BLaER1 treated with 17β-estradiol and CSF1 and Interleukin-3, amounts not matched to agents 10 nM and 100 nM (cell line): ENCODE measurements around the gene CTNNA3.

Source experiments
- H3K27ac ChIP-seq, 11 experiments: shearing (Covaris generic); formaldehyde crosslinking; 2 replicates each; pipeline ENCODE4 v1.8.1; 2022
- H3K27me3 ChIP-seq, 11 experiments: shearing (Covaris generic); formaldehyde crosslinking; 2 replicates each; pipeline ENCODE4 v1.8.1; 2022
- H3K36me3 ChIP-seq, 11 experiments: shearing (Covaris generic); formaldehyde crosslinking; 2 replicates each; pipeline ENCODE4 v1.8.1; 2022
- H3K4me1 ChIP-seq, 10 experiments: shearing (Covaris generic); formaldehyde crosslinking; 2 replicates each; pipeline ENCODE4 v1.8.1; 2022
- H3K4me2 ChIP-seq, 11 experiments: shearing (Covaris generic); formaldehyde crosslinking; 2 replicates each; pipeline ENCODE4 v1.8.1; 2022
- H3K4me3 ChIP-seq, 10 experiments: shearing (Covaris generic); formaldehyde crosslinking; 2 replicates each; pipeline ENCODE4 v1.8.1; 2022
- H3K9ac ChIP-seq, 11 experiments: shearing (Covaris generic); formaldehyde crosslinking; 2 replicates each; pipeline ENCODE4 v1.8.1; 2022
- H3K9me3 ChIP-seq, 11 experiments: shearing (Covaris generic); formaldehyde crosslinking; replicated peaks in 1 of 11; 2 replicates each; pipeline ENCODE4 v1.8.1; 2022
- H4K20me1 ChIP-seq, 11 experiments: shearing (Covaris generic); formaldehyde crosslinking; 2 replicates each; pipeline ENCODE4 v1.8.1; 2022
- Cebpa-rat ChIP-seq, 11 experiments: shearing (Covaris generic); IDR thresholded peaks; 2 replicates each; pipeline ENCODE4 v1.8.1; 2022

Gene CTNNA3

DNA sequence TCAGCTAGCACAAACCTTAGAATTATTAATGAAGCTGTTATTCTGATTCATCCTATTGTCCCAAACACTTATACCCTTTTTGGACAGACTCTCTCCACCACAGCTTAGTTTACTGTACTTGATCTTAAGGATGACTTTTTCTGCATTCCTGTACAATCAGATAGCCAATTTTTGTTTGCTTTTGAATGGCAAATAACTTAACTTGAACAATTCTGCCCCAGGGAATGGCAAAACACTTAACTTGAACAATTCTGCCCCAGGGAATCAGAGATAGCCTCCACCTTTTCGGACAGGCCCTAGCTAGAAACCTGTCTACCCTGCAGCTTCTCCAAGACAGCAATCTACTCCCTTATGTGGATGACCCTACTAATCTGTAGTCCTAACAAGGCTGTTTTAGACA, 1438.2 kb downstream of the CTNNA3 start:
- H3K36me3 ChIP-seq, result no peaks in the 10 kb centered on the region
- H3K9ac ChIP-seq, result no peak overlapping the region
- no peaks in the 10 kb centered on the region for H4K20me1 ChIP-seq
- H3K9me3 ChIP-seq, result peaks cover 7 to 27% (median 21%) of the 10 kb centered on the region in 11 experiments; a peak in 19 of 22 replicates
- no peak overlapping the region for H3K27ac ChIP-seq
- no peaks in the 10 kb centered on the region for H3K27me3 ChIP-seq
- H3K4me3 ChIP-seq, result no peak overlapping the region
- H3K4me1 ChIP-seq, result peaks cover 0 to 14% (median 0%) of the 10 kb centered on the region in 10 experiments; a peak in 3 of 20 replicates
- TF ChIP-seq Cebpa-rat (IDR thresholded peaks at IDR 0.05), result no peak
- no peak overlapping the region for H3K4me2 ChIP-seq

- H3K27ac ChIP-seq, result no peak overlapping the region
- H3K4me1 ChIP-seq, result no peaks in the 10 kb centered on the region
- H3K4me2 ChIP-seq, result no peak overlapping the region
- H3K4me3 ChIP-seq, result no peak overlapping the region
- H4K20me1 ChIP-seq, result no peaks in the 10 kb centered on the region
- no peak overlapping the region for H3K9ac ChIP-seq
- no peaks in the 10 kb centered on the region for H3K27me3 ChIP-seq
- TF ChIP-seq Cebpa-rat (IDR thresholded peaks at IDR 0.05), result no peak
- peaks cover 4 to 24% (median 11%) of the 10 kb centered on the region in 11 experiments; a peak in 18 of 22 replicates for H3K9me3 ChIP-seq
- H3K36me3 ChIP-seq, result no peaks in the 10 kb centered on the region
Observed at GRCh38 chr10:66252986-66253385, 1443.0 kb downstream of the CTNNA3 start.

DNA sequence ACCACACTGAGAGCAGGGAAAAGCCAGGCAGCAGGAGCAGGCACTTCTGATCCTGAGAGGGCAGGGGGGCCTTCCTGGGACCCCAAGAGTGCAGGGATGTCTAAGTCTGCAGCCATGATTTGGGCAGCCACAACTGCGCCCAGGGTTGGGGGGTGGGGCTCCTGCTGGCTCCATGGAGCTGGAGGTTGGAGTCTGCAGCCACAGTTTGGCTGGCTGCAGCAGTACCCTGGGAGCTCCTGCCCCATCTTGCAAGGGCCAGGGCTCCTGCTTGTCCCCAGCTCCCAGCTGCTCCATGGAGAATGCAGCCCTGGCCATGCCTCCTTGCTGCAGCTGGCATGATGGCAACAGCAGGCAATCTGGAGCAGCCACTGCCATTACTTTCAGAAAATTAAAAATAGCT, 1449.8 kb downstream of the CTNNA3 start:
- Histone ChIP-seq H3K9me3 (peaks cover 10 to 32% (median 20%) of the 10 kb centered on the region in 11 experiments; a peak in 19 of 22 replicates), H3K27ac (no peak overlapping the region), H3K27me3 (no peaks in the 10 kb centered on the region), H3K4me3 (no peak overlapping the region), H4K20me1 (no peaks in the 10 kb centered on the region), H3K36me3 (no peaks in the 10 kb centered on the region), H3K9ac (no peak overlapping the region), H3K4me2 (no peak overlapping the region), H3K4me1 (no peaks in the 10 kb centered on the region)
- no peak for TF ChIP-seq Cebpa-rat (IDR thresholded peaks at IDR 0.05)

DNA sequence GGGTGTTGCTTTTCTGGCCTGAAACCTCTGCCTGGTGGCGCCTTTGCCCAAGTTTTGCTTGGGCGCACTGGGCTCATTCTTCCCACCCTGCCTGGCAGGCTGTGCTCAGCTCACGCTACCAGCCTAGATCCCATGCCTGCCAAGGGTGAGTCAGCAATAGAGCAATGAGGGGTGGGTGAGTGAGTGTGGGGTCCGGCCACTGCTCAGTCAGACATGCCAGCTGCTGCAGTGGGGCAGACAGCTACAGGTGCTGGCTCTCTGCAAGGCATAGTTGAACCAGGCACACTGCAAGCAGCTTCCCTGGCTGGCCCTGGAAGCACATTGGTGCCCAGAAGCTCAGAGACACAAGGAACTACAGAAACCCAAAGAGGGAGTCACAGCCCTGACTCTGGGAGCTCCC, 1451.0 kb downstream of the CTNNA3 start:
- Histone ChIP-seq H3K27ac (no peak overlapping the region), H3K27me3 (no peaks in the 10 kb centered on the region), H3K9me3 (peaks cover 10 to 32% (median 20%) of the 10 kb centered on the region in 11 experiments; a peak in 19 of 22 replicates), H3K4me2 (no peak overlapping the region), H3K36me3 (no peaks in the 10 kb centered on the region), H3K9ac (no peak overlapping the region), H3K4me3 (no peak overlapping the region), H3K4me1 (no peaks in the 10 kb centered on the region), H4K20me1 (no peaks in the 10 kb centered on the region)
- TF ChIP-seq Cebpa-rat (IDR thresholded peaks at IDR 0.05), result no peak

- H3K36me3 ChIP-seq, result no peaks in the 10 kb centered on the region
- H3K4me1 ChIP-seq, result no peaks in the 10 kb centered on the region
- TF ChIP-seq Cebpa-rat (IDR thresholded peaks at IDR 0.05), result no peak
- no peaks in the 10 kb centered on the region for H4K20me1 ChIP-seq
- H3K9ac ChIP-seq, result no peak overlapping the region
- H3K27ac ChIP-seq, result no peak overlapping the region
- H3K27me3 ChIP-seq, result no peaks in the 10 kb centered on the region
- peaks cover 10 to 27% (median 15%) of the 10 kb centered on the region in 11 experiments; a peak in 18 of 22 replicates for H3K9me3 ChIP-seq
- no peak overlapping the region for H3K4me3 ChIP-seq
- H3K4me2 ChIP-seq, result no peak overlapping the region
Observed at GRCh38 chr10:66242885-66243284, 1453.1 kb downstream of the CTNNA3 start.

- H3K36me3 ChIP-seq, result no peaks in the 10 kb centered on the region
- no peaks in the 10 kb centered on the region for H3K27me3 ChIP-seq
- no peak overlapping the region for H3K27ac ChIP-seq
- no peak for TF ChIP-seq Cebpa-rat (IDR thresholded peaks at IDR 0.05)
- H3K9ac ChIP-seq, result no peak overlapping the region
- no peak overlapping the region for H3K4me3 ChIP-seq
- H3K9me3 ChIP-seq, result no peaks in the 10 kb centered on the region
- H3K4me1 ChIP-seq, result no peaks in the 10 kb centered on the region
- H3K4me2 ChIP-seq, result no peak overlapping the region
- H4K20me1 ChIP-seq, result no peaks in the 10 kb centered on the region
Observed at GRCh38 chr10:66239062-66239461, 1456.9 kb downstream of the CTNNA3 start.

DNA sequence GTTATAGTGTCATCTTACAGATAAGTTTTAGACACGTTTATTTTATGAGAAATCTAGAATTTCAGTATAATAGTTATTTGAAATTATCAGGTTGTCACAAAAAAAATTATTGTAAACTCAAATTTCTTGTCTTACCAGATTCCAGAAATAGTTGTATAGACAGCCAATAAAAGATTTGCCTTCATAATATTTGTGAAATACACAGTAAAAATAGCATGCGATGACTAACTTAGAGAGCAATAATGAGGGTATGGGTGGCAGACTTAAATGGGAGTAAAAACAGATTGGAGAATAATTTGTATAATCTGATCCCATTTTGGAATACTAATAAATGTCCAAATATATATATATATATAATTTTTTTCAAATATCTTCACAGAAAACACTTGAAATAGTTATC, 1457.7 kb downstream of the CTNNA3 start:
- H3K4me1 ChIP-seq, result no peaks in the 10 kb centered on the region
- H3K4me2 ChIP-seq, result no peak overlapping the region
- no peaks in the 10 kb centered on the region for H3K9me3 ChIP-seq
- no peak overlapping the region for H3K27ac ChIP-seq
- H3K4me3 ChIP-seq, result no peak overlapping the region
- TF ChIP-seq Cebpa-rat (IDR thresholded peaks at IDR 0.05), result no peak
- no peaks in the 10 kb centered on the region for H3K36me3 ChIP-seq
- no peak overlapping the region for H3K9ac ChIP-seq
- H3K27me3 ChIP-seq, result no peaks in the 10 kb centered on the region
- no peaks in the 10 kb centered on the region for H4K20me1 ChIP-seq

DNA sequence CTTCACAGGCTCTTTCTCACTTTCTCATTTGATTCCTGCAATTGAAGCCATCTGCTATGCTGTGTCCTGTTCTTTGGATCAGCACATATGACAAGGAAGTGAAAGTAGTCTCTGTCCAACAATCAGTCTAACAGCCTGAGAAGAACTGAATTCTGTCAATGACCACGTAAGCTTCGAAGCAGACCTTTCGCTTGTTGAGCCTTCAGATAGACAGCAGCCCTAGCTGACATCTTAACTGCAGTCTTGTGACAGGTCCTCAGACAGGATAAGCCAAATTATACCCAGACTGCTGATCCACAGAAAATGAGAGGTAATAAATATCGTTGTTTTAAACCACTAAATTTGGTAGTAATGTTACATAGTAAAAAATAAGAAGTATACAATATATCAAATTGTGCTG, 1461.1 kb downstream of the CTNNA3 start:
- H3K27ac ChIP-seq, result no peak overlapping the region
- no peak overlapping the region for H3K9ac ChIP-seq
- peaks cover 6 to 12% (median 9%) of the 10 kb centered on the region in 11 experiments; a peak in 15 of 22 replicates for H3K9me3 ChIP-seq
- no peaks in the 10 kb centered on the region for H3K27me3 ChIP-seq
- no peaks in the 10 kb centered on the region for H3K36me3 ChIP-seq
- no peak for TF ChIP-seq Cebpa-rat (IDR thresholded peaks at IDR 0.05)
- H3K4me2 ChIP-seq, result no peak overlapping the region
- H3K4me3 ChIP-seq, result no peak overlapping the region
- H3K4me1 ChIP-seq, result no peaks in the 10 kb centered on the region
- H4K20me1 ChIP-seq, result no peaks in the 10 kb centered on the region

- no peaks in the 10 kb centered on the region for H4K20me1 ChIP-seq
- H3K4me3 ChIP-seq, result no peak overlapping the region
- H3K27ac ChIP-seq, result no peak overlapping the region
- no peak overlapping the region for H3K4me2 ChIP-seq
- H3K27me3 ChIP-seq, result no peaks in the 10 kb centered on the region
- peaks cover 13 to 26% (median 19%) of the 10 kb centered on the region in 11 experiments; a peak in 18 of 22 replicates for H3K9me3 ChIP-seq
- H3K9ac ChIP-seq, result no peak overlapping the region
- no peaks in the 10 kb centered on the region for H3K4me1 ChIP-seq
- no peak for TF ChIP-seq Cebpa-rat (IDR thresholded peaks at IDR 0.05)
- H3K36me3 ChIP-seq, result no peaks in the 10 kb centered on the region
Observed at GRCh38 chr10:66228887-66229286, 1467.1 kb downstream of the CTNNA3 start.

DNA sequence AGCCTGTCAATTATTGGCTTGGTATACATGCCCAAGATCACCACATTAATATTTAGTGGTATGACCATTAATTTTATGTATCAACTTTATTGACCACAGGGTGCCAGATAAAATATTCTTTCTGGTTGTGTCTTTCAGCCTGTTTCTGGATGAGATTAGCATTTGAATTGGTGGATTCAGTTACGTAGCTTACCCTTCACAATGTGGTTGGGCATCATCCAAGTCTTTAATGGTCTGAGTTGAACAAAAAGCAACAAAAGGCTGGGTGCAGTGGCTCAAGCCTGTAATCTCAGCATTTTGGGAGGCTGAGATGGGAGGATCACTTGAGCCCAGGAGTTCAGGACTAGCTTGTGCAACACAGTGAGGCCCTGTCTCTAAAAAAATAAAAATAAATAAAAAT, 1472.3 kb downstream of the CTNNA3 start:
- no peak overlapping the region for H3K4me2 ChIP-seq
- TF ChIP-seq Cebpa-rat (IDR thresholded peaks at IDR 0.05), result no peak
- no peaks in the 10 kb centered on the region for H3K4me1 ChIP-seq
- H4K20me1 ChIP-seq, result no peaks in the 10 kb centered on the region
- H3K9ac ChIP-seq, result no peak overlapping the region
- no peak overlapping the region for H3K27ac ChIP-seq
- H3K27me3 ChIP-seq, result no peaks in the 10 kb centered on the region
- H3K36me3 ChIP-seq, result no peaks in the 10 kb centered on the region
- no peak overlapping the region for H3K4me3 ChIP-seq
- peaks cover 0 to 9% (median 0%) of the 10 kb centered on the region in 11 experiments; a peak in 4 of 22 replicates for H3K9me3 ChIP-seq
